Liver (tissue), 9 donors: ENCODE measurements around the gene RARS1. TPM values are rescaled to one million over a fixed set of nuclear protein-coding genes. Genes with fewer than 3 reads are reported as not detected.

ENCODE experiments used
- DNase-seq: peaks from one replicate; pipeline ENCODE4 v3.0.0-alpha.2; 2017; ENCODE audit warnings: low spot score
- H3K27ac ChIP-seq, 2 donors: one replicate each; pipeline ENCODE4 v1.7.0; 2013; ENCODE audit warnings: inconsistent platforms in 2 of 2, low read length in 2 of 2, control low read depth in 1 of 2, low read depth in 1 of 2, mild to moderate bottlenecking in 1 of 2
- H3K27me3 ChIP-seq, 4 donors: one replicate each; pipeline versions ENCODE4 v1.6.1 to v1.7.0; 2013; ENCODE audit warnings: low read length in 3 of 4, inconsistent platforms in 1 of 4, mild to moderate bottlenecking in 1 of 4, moderate library complexity in 1 of 4; ENCODE audit not compliant: control insufficient read depth in 4 of 4, insufficient read depth in 4 of 4
- H3K36me3 ChIP-seq, 4 donors: one replicate each; pipeline versions ENCODE4 v1.6.1 to v1.7.0; 2013; ENCODE audit warnings: low read length in 3 of 4, mild to moderate bottlenecking in 3 of 4, low read depth in 1 of 4, moderate library complexity in 1 of 4; ENCODE audit not compliant: control insufficient read depth in 4 of 4, insufficient read depth in 3 of 4
- H3K4me1 ChIP-seq, 4 donors: one replicate each; pipeline versions ENCODE4 v1.6.1 to v1.7.0; 2013; ENCODE audit warnings: low read length in 3 of 4, mild to moderate bottlenecking in 3 of 4, moderate library complexity in 1 of 4; ENCODE audit not compliant: control insufficient read depth in 4 of 4, insufficient read depth in 4 of 4
- H3K4me3 ChIP-seq, 3 donors: one replicate each; pipeline versions ENCODE4 v1.6.1 to v1.7.0; 2013; ENCODE audit warnings: low read length in 3 of 3, control low read depth in 1 of 3, low read depth in 1 of 3, mild to moderate bottlenecking in 1 of 3
- H3K9ac ChIP-seq, 2 donors: one replicate each; pipeline ENCODE4 v1.7.0; 2013; ENCODE audit warnings: low read length in 2 of 2, mild to moderate bottlenecking in 2 of 2, moderate library complexity in 2 of 2, control low read depth in 1 of 2, low read depth in 1 of 2
- H3K9me3 ChIP-seq, 4 donors: one replicate each; pipeline versions ENCODE4 v1.6.1 to v1.7.0; 2013; ENCODE audit warnings: low read length in 3 of 4; ENCODE audit not compliant: control insufficient read depth in 4 of 4
- ATF3 ChIP-seq: IDR thresholded peaks from 2 replicates; pipeline ENCODE4 v1.6.1; 2016; ENCODE audit warnings: antibody characterized with exemption
- EGR1 ChIP-seq, 2 donors: IDR thresholded peaks; 2 replicates each; pipeline ENCODE4 v1.6.1; 2016 to 2018; ENCODE audit warnings: antibody characterized with exemption in 2 of 2, low read depth in 2 of 2
- FOXA1 ChIP-seq: IDR thresholded peaks from 2 replicates; pipeline ENCODE4 v1.6.1; 2016; ENCODE audit warnings: antibody characterized with exemption
- FOXA2 ChIP-seq: IDR thresholded peaks from 2 replicates; pipeline ENCODE4 v1.6.1; 2016; ENCODE audit warnings: antibody characterized with exemption
- GABPA ChIP-seq, 2 donors: IDR thresholded peaks in 1 of 2; conservative IDR thresholded peaks in 1 of 2; 2 replicates each; pipeline ENCODE4 v1.6.1; 2016; ENCODE audit warnings: antibody characterized with exemption in 2 of 2, mild to moderate bottlenecking in 1 of 2, moderate library complexity in 1 of 2
- HNF4A ChIP-seq, 2 donors: conservative IDR thresholded peaks; 2 replicates each; pipeline ENCODE4 v1.6.1; 2016; ENCODE audit warnings: antibody characterized with exemption in 2 of 2, mild to moderate bottlenecking in 2 of 2
- HNF4G ChIP-seq: IDR thresholded peaks from 2 replicates; pipeline ENCODE4 v1.6.1; 2016; ENCODE audit warnings: antibody characterized with exemption
- JUND ChIP-seq, 2 donors: IDR thresholded peaks; 2 replicates each; pipeline ENCODE4 v1.6.1; 2016; ENCODE audit warnings: antibody characterized with exemption in 2 of 2
- MAX ChIP-seq: IDR thresholded peaks from 2 replicates; pipeline ENCODE4 v1.6.1; 2016; ENCODE audit warnings: antibody characterized with exemption
- NR2F2 ChIP-seq: IDR thresholded peaks from 2 replicates; pipeline ENCODE4 v1.6.1; 2016; ENCODE audit warnings: antibody characterized with exemption
- RAD21 ChIP-seq, 2 donors: IDR thresholded peaks; 2 replicates each; pipeline ENCODE4 v1.6.1; 2016; ENCODE audit warnings: antibody characterized with exemption in 2 of 2, mild to moderate bottlenecking in 2 of 2
- REST ChIP-seq: IDR thresholded peaks from 2 replicates; pipeline ENCODE4 v1.6.1; 2016; ENCODE audit warnings: antibody characterized with exemption, mild to moderate bottlenecking
- RXRA ChIP-seq, 2 donors: IDR thresholded peaks; 2 replicates each; pipeline ENCODE4 v1.6.1; 2017 to 2018; ENCODE audit warnings: antibody characterized with exemption in 2 of 2, mild to moderate bottlenecking in 1 of 2
- SP1 ChIP-seq: IDR thresholded peaks from 2 replicates; pipeline ENCODE4 v1.6.1; 2018; ENCODE audit warnings: antibody characterized with exemption, mild to moderate bottlenecking
- TAF1 ChIP-seq: conservative IDR thresholded peaks from 2 replicates; pipeline ENCODE4 v1.6.1; 2016; ENCODE audit warnings: antibody characterized with exemption, mild to moderate bottlenecking
- YY1 ChIP-seq: IDR thresholded peaks from 2 replicates; pipeline ENCODE4 v1.6.1; 2016; ENCODE audit warnings: antibody characterized with exemption, mild to moderate bottlenecking
- ZBTB33 ChIP-seq: IDR thresholded peaks from 2 replicates; pipeline ENCODE4 v1.6.1; 2016; ENCODE audit warnings: antibody characterized with exemption
- WGBS: extraction: QIAGEN DNeasy Blood & Tissue Kit; methylation state at CpG from one replicate; pipeline ENCODE4 v1.1.7; 2013; 5-methylcytosine and 5-hydroxymethylcytosine counted together
- polyA plus RNA-seq, 2 donors: library from polyadenylated mRNA; stranded (reverse) in 1 of 2; unstranded in 1 of 2; fragments of 200-250 nt in 1 of 2; fragments of >200 nt in 1 of 2; fragmentation: Nextera tagmentation in 1 of 2; extraction: Ambion mirVana in 1 of 2; gene quantifications; one replicate each; pipeline versions ENCODE4 v1.2.1 to v1.2.3, GENCODE V29; 2013 to 2015
- total RNA-seq, 2 donors: library from RNA; depleted of rRNA; stranded (reverse); fragments of >200 nt; gene quantifications; one replicate each; pipeline ENCODE4 v1.2.3, GENCODE V29; 2014
- TF ChIP-seq, protein P1 (sequence below): fragments of 150-350 bp; IDR thresholded peaks from 2 replicates; pipeline ENCODE4 v1.5.1; 2017; ENCODE audit warnings: improper control_type of control experiment, low read depth, low read length; ENCODE audit not compliant: missing input control
- donor health status: healthy.
- donor health status: healthy.
- donor health status: healthy.
- donor health status: healthy.
- donor health status: healthy.

Gene RARS1
- total and polyA plus RNA-seq, 4 donors = 16.5 to 42.5 (median 30.1) TPM

DNA sequence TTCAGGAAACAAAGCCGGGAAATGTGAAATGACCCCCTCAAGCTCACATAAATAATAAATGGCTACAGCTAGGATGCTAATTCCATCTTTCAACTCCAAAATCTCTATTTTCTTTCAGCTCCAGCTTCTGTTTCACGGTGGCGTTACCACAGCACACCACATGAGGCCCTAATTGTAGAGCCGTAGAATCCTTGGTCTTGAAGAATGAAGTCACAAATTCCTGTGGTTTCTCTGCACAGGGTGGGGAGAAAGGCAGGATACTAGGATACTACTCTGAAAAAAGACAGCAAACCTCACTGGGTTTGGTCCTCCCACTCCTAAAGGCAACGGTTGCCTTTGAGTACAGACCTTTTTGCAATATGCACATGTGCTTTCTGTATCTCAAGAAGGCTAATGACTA lies 13.9 kb upstream of the RARS1 start:
- H3K27ac ChIP-seq = no peak overlapping the region

More for the DNA sequence above, 13.9 kb upstream of the RARS1 start:
- TF ChIP-seq GABPA (IDR thresholded peaks at IDR 0.05 in 1 of 2, conservative IDR thresholded peaks at IDR 0.05 in 1 of 2) (no peak), TAF1 (no peak), HNF4A (conservative IDR thresholded peaks at IDR 0.05) (no peak), RXRA (IDR thresholded peaks at IDR 0.05) (no peak), FOXA1 (no peak), ZBTB33 (no peak), SP1 (no peak), HNF4G (no peak), MAX (no peak), YY1 (no peak), EGR1 (IDR thresholded peaks at IDR 0.05; ENCODE audit: low read depth in 2 of 2) (no peak), RAD21 (IDR thresholded peaks at IDR 0.05) (no peak), JUND (IDR thresholded peaks at IDR 0.05) (no peak), NR2F2 (no peak), ATF3 (no peak), FOXA2 (no peak), REST (no peak)
- TF ChIP-seq, protein P1, sequence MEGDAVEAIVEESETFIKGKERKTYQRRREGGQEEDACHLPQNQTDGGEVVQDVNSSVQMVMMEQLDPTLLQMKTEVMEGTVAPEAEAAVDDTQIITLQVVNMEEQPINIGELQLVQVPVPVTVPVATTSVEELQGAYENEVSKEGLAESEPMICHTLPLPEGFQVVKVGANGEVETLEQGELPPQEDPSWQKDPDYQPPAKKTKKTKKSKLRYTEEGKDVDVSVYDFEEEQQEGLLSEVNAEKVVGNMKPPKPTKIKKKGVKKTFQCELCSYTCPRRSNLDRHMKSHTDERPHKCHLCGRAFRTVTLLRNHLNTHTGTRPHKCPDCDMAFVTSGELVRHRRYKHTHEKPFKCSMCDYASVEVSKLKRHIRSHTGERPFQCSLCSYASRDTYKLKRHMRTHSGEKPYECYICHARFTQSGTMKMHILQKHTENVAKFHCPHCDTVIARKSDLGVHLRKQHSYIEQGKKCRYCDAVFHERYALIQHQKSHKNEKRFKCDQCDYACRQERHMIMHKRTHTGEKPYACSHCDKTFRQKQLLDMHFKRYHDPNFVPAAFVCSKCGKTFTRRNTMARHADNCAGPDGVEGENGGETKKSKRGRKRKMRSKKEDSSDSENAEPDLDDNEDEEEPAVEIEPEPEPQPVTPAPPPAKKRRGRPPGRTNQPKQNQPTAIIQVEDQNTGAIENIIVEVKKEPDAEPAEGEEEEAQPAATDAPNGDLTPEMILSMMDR = no peak
- Histone ChIP-seq H3K9ac (no peak overlapping the region), H3K4me3 (no peak overlapping the region), H3K27me3 (no peaks in the 10 kb centered on the region), H3K36me3 (peaks cover 6 to 48% (median 20%) of the 10 kb centered on the region in 4 donors), H3K9me3 (no peaks in the 10 kb centered on the region), H3K4me1 (no peaks in the 10 kb centered on the region)
- WGBS = 88% methylated on average over 5 of the region's 5 CpGs
- DNase-seq = no peak
